Vagina (tissue), 2 donors: ENCODE measurements around the gene KCNK3.

ENCODE experiments used
- CTCF ChIP-seq, 3 experiments: fragments of 450-650 bp in 2 of 3; fragments of 200-600 bp in 1 of 3; sonication (generic) in 1 of 3; IDR thresholded peaks; one replicate each; pipeline ENCODE4 v1.5.1; 2017 to 2019; ENCODE audit warnings: antibody characterized with exemption in 3 of 3, mild to moderate bottlenecking in 2 of 3, moderate library complexity in 2 of 3
- POLR2A ChIP-seq, 2 donors: fragments of 450-650 bp; IDR thresholded peaks; one replicate each; pipeline ENCODE4 v1.6.1; 2017; ENCODE audit warnings: antibody characterized with exemption in 2 of 2, mild to moderate bottlenecking in 2 of 2, moderate library complexity in 2 of 2
- POLR2AphosphoS5 ChIP-seq, 2 donors: sonication (generic); formaldehyde crosslinking; IDR thresholded peaks; one replicate each; pipeline ENCODE4 v1.9.0; 2017; ENCODE audit warnings: antibody characterized with exemption in 2 of 2, mild to moderate bottlenecking in 2 of 2, low read depth in 1 of 2; ENCODE audit not compliant: insufficient read depth in 1 of 2

- TF ChIP-seq POLR2A (IDR thresholded peaks at IDR 0.05) (no peak), CTCF (IDR thresholded peaks at IDR 0.05) (no peak), POLR2AphosphoS5 (IDR thresholded peaks at IDR 0.05; ENCODE audit: insufficient read depth in 1 of 2, low read depth in 1 of 2) (no peak)
These were observed 78.6 kb downstream of the KCNK3 start for GRCh38 chr2:26770986-26771586.
